Measurements from ENCODE around the gene MT1G.

- no peak for TF ChIP-seq CTCF (IDR thresholded peaks at IDR 0.05)
- no peak for TF ChIP-seq POLR2A (IDR thresholded peaks at IDR 0.05)
Measured at GRCh38 chr16:56649271-56649670, 18.6 kb downstream of the MT1G start.

All from thyroid gland (tissue), 4 donors.